Activated CD8-positive, alpha-beta memory T cell treated with anti-CD3 and anti-CD28 coated beads, Interleukin-2, amount 10 ng/mL, durations not matched to agents 7 days and 5 days (primary cell): ENCODE data around the gene OPHN1. TPM values are rescaled to one million over a fixed set of nuclear protein-coding genes. Genes with fewer than 3 reads are reported as not detected.
"Not testable (repeated sequence)": the region's sequence is repeated elsewhere in the genome, so short reads cannot be mapped to it uniquely, and the experiment has no call there.

Experiments
- ATAC-seq: fragments of 150-1000 bp; cut with Tn5 transposase; one replicate; pipeline ENCODE4 v1.10.0; 2021; ENCODE audit warnings: moderate library complexity
- CTCF ChIA-PET: fragments of 350-600 bp; sonication (Branson Sonifier 250); formaldehyde crosslinking; loops from one replicate; lab custom pipeline; 2021; ENCODE audit warnings: antibody characterized with exemption; lab: Charles Lee
- DNase-seq: peaks from one replicate; pipeline ENCODE4 v3.0.0-alpha.2; 2020
- H3K27ac Mint-ChIP-seq: one replicate; pipeline ENCODE4 v1.8.0; 2021; ENCODE audit warnings: mild to moderate bottlenecking, mixed read lengths
- H3K27me3 Mint-ChIP-seq: one replicate; pipeline ENCODE4 v1.8.0; 2021; ENCODE audit warnings: mixed read lengths
- H3K36me3 Mint-ChIP-seq: one replicate; pipeline ENCODE4 v1.8.0; 2021; ENCODE audit warnings: mild to moderate bottlenecking, mixed read lengths
- H3K4me1 Mint-ChIP-seq: one replicate; pipeline ENCODE4 v1.8.0; 2021; ENCODE audit warnings: mixed read lengths
- H3K4me3 Mint-ChIP-seq: one replicate; pipeline ENCODE4 v1.8.0; 2021; ENCODE audit warnings: mild to moderate bottlenecking, moderate library complexity, mixed read lengths
- H3K9me3 Mint-ChIP-seq: one replicate; pipeline ENCODE4 v1.8.0; 2022; ENCODE audit warnings: low read depth, mixed read lengths
- total RNA-seq, 2 experiments: library from RNA; stranded (reverse); gene quantifications; one replicate each; pipeline ENCODE4 v1.2.3, GENCODE V29; 2021

OPHN1 gene
- total RNA-seq, 2 experiments from 2014 or later: 0.09 to 0.15 TPM

- Mint-ChIP-seq H3K27me3 (peaks cover 4% of the 10 kb centered on the region), H3K4me1 (no peaks in the 10 kb centered on the region), H3K9me3 (no peaks in the 10 kb centered on the region), H3K27ac (no peak overlapping the region), H3K36me3 (no peaks in the 10 kb centered on the region), H3K4me3 (no peak overlapping the region)
- no peak for ATAC-seq
- CTCF ChIA-PET: no interaction called here
- no peak for DNase-seq
Observed at GRCh38 chrX:68416592-68416991, 16.7 kb downstream of the OPHN1 start.

GRCh38 chrX:68415316-68415715 lies 18.0 kb downstream of the OPHN1 start:
- H3K27ac Mint-ChIP-seq: no peak overlapping the region
- no peaks in the 10 kb centered on the region for H3K4me1 Mint-ChIP-seq
- H3K27me3 Mint-ChIP-seq: no peaks in the 10 kb centered on the region
- H3K4me3 Mint-ChIP-seq: no peak overlapping the region
- DNase-seq (no peak), ATAC-seq (no peak)
- no peaks in the 10 kb centered on the region for H3K9me3 Mint-ChIP-seq
- H3K36me3 Mint-ChIP-seq: no peaks in the 10 kb centered on the region
- CTCF ChIA-PET: no interaction called here

- ATAC-seq (no peak), DNase-seq (no peak)
- no peak overlapping the region for H3K27ac Mint-ChIP-seq
- H3K9me3 Mint-ChIP-seq: no peaks in the 10 kb centered on the region
- CTCF ChIA-PET: no interaction called here
- H3K4me1 Mint-ChIP-seq: no peaks in the 10 kb centered on the region
- no peaks in the 10 kb centered on the region for H3K27me3 Mint-ChIP-seq
- no peaks in the 10 kb centered on the region for H3K36me3 Mint-ChIP-seq
- H3K4me3 Mint-ChIP-seq: no peak overlapping the region
Observed at GRCh38 chrX:68413254-68413653, 20.0 kb downstream of the OPHN1 start.

GRCh38 chrX:68411729-68412128 lies 21.6 kb downstream of the OPHN1 start:
- no peaks in the 10 kb centered on the region for H3K27me3 Mint-ChIP-seq
- ATAC-seq: no peak
- H3K4me3 Mint-ChIP-seq: no peak overlapping the region
- H3K9me3 Mint-ChIP-seq: no peaks in the 10 kb centered on the region
- DNase-seq: no peak
- no peak overlapping the region for H3K27ac Mint-ChIP-seq
- no peaks in the 10 kb centered on the region for H3K36me3 Mint-ChIP-seq
- H3K4me1 Mint-ChIP-seq: no peaks in the 10 kb centered on the region
- CTCF ChIA-PET: no interaction called here

- no peak overlapping the region for H3K27ac Mint-ChIP-seq
- ATAC-seq (no peak), DNase-seq (no peak)
- no peaks in the 10 kb centered on the region for H3K27me3 Mint-ChIP-seq
- H3K4me1 Mint-ChIP-seq: no peaks in the 10 kb centered on the region
- no peak overlapping the region for H3K4me3 Mint-ChIP-seq
- CTCF ChIA-PET: no interaction called here
- H3K9me3 Mint-ChIP-seq: no peaks in the 10 kb centered on the region
- no peaks in the 10 kb centered on the region for H3K36me3 Mint-ChIP-seq
Observed at GRCh38 chrX:68409194-68409593, 24.1 kb downstream of the OPHN1 start.

DNA sequence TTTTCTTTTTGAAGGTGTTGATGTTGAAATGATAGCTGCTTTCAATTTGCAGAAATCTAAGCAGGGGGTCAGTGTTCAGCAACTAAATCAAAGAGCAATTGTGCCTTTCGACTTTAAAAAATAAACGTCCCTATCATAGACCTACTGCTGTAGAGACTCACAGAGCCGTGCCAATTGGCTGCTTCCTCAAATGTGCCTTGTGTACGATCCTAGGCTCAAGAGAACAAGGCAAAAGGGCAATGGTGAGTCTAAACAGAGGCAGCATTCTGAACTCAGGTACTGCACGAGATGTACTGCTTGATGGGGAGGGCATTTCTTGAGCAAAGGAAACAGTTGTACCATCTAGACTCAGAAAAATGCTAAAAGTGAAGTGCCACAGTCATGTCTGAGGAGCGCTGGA lies 29.8 kb downstream of the OPHN1 start:
- Mint-ChIP-seq H3K27me3 (no peaks in the 10 kb centered on the region), H3K36me3 (no peaks in the 10 kb centered on the region), H3K4me1 (no peaks in the 10 kb centered on the region), H3K27ac (no peak overlapping the region), H3K9me3 (no peaks in the 10 kb centered on the region), H3K4me3 (no peak overlapping the region)
- CTCF ChIA-PET: no interaction called here
- no peak for DNase-seq
- no peak for ATAC-seq

- H3K27me3 Mint-ChIP-seq: no peaks in the 10 kb centered on the region
- no peaks in the 10 kb centered on the region for H3K9me3 Mint-ChIP-seq
- H3K4me1 Mint-ChIP-seq: no peaks in the 10 kb centered on the region
- no peak overlapping the region for H3K27ac Mint-ChIP-seq
- H3K4me3 Mint-ChIP-seq: no peak overlapping the region
- ATAC-seq (no peak), DNase-seq (no peak)
- H3K36me3 Mint-ChIP-seq: no peaks in the 10 kb centered on the region
- CTCF ChIA-PET: no interaction called here
Observed at GRCh38 chrX:68403038-68403437, 30.3 kb downstream of the OPHN1 start.

- H3K27ac Mint-ChIP-seq: no peak overlapping the region
- H3K4me3 Mint-ChIP-seq: no peak overlapping the region
- CTCF ChIA-PET: no interaction called here
- DNase-seq: no peak
- no peaks in the 10 kb centered on the region for H3K9me3 Mint-ChIP-seq
- no peaks in the 10 kb centered on the region for H3K36me3 Mint-ChIP-seq
- H3K27me3 Mint-ChIP-seq: no peaks in the 10 kb centered on the region
- no peak for ATAC-seq
- no peaks in the 10 kb centered on the region for H3K4me1 Mint-ChIP-seq
Observed at GRCh38 chrX:68402094-68402493, 31.2 kb downstream of the OPHN1 start.

DNA sequence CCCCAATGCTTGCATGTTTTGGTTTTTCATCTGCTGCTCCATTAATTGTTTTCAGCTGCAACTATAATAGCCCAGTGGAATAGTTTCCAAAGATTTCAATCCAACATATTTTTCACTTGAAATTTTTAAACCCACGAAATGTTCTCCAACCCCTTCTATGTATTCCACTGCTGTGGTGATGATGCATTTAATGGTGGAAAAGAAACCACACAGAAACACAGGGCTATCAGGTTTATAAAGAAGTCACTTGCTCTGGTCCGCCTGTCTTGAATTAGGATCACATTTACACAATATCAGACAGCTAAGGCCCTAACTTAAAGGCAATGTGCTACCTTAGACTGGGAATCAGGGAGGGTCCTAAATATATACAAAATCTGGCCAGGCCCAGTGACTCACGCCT lies 35.0 kb downstream of the OPHN1 start:
- Mint-ChIP-seq H3K9me3 (no peaks in the 10 kb centered on the region), H3K27me3 (no peaks in the 10 kb centered on the region), H3K4me3 (no peak overlapping the region), H3K27ac (no peak overlapping the region), H3K36me3 (no peaks in the 10 kb centered on the region), H3K4me1 (no peaks in the 10 kb centered on the region)
- no peak for DNase-seq
- ATAC-seq: no peak
- CTCF ChIA-PET: no interaction called here

GRCh38 chrX:68396953-68397352 lies 36.3 kb downstream of the OPHN1 start:
- H3K27ac Mint-ChIP-seq: no peak overlapping the region
- no peaks in the 10 kb centered on the region for H3K27me3 Mint-ChIP-seq
- H3K36me3 Mint-ChIP-seq: no peaks in the 10 kb centered on the region
- ATAC-seq (no peak), DNase-seq (no peak)
- H3K4me1 Mint-ChIP-seq: no peaks in the 10 kb centered on the region
- no peaks in the 10 kb centered on the region for H3K9me3 Mint-ChIP-seq
- H3K4me3 Mint-ChIP-seq: no peak overlapping the region
- CTCF ChIA-PET: no interaction called here

DNA sequence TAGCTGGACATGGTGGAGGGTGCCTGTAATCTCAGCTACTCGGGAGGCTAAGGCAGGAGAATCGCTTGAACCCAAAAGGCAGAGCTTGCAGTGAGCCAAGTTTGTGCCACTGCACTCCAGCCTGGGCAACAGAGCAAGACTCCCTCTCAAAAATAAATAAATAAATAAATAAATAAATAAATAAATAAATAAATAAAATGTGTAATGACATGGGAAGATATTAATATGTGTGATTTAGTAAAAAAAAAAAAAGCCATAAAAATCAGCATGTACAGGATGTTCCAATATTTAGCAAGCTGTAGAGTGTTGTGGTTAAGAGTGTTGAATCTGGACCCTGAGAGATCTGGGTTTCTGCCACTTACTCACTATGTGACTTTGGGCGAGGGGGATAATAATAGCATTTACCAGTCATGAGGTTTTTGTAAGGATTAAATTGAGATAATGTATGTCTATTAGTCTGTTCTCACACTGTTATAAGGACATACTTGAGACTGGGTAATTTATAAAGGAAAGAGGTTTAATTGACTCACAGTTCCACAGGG lies 43.8 kb downstream of the OPHN1 start:
- H3K4me1 Mint-ChIP-seq, DNase-seq, H3K27ac Mint-ChIP-seq, H3K27me3 Mint-ChIP-seq, H3K36me3 Mint-ChIP-seq, ATAC-seq, H3K9me3 Mint-ChIP-seq, CTCF ChIA-PET, H3K4me3 Mint-ChIP-seq: not testable (repeated sequence)

DNA sequence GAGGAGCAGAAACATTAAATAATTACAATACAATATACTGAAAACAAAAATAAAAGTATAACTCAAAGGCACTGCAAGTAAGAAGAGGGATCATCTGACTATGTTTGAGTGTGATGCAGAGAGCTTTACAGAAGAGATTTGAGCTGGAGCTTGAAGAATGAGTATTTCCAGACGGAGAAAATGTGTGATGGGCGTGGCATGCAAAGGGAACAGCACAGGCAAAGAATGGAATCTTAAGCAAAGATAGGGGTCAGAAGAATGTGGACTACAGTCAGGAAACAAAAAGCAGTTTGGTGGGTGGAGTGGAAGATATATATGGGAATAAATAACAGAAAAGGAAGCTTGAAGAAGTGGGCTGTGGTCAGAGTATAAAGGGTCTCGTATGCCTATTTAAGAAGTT lies 45.5 kb downstream of the OPHN1 start:
- ATAC-seq (no peak), DNase-seq (no peak)
- Mint-ChIP-seq H3K36me3 (no peaks in the 10 kb centered on the region), H3K27me3 (no peaks in the 10 kb centered on the region), H3K4me3 (no peak overlapping the region), H3K27ac (no peak overlapping the region), H3K4me1 (no peaks in the 10 kb centered on the region), H3K9me3 (no peaks in the 10 kb centered on the region)
- CTCF ChIA-PET: no interaction called here

DNA sequence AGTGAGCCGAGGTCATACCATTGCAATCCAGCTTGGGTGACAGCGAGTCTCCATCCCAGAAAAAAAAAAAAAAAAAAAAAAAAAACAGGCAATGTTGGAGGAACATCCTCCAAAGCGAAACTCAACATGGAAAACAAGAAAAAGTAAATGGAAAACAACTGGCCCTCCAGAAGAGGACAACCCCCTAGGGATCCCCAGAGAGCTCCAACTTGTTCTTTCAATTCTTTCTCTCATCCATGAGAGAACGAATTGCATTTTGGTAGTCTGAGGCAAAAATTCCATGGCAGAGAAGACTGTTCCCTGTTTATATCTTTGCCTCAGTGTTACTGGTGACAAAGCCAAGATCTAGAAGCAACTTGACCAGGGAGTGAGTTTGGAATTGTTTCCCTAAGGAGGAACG lies 49.8 kb downstream of the OPHN1 start:
- no peak overlapping the region for H3K4me3 Mint-ChIP-seq
- no peaks in the 10 kb centered on the region for H3K27me3 Mint-ChIP-seq
- no peaks in the 10 kb centered on the region for H3K9me3 Mint-ChIP-seq
- no peaks in the 10 kb centered on the region for H3K4me1 Mint-ChIP-seq
- no peak overlapping the region for H3K27ac Mint-ChIP-seq
- DNase-seq (no peak), ATAC-seq (no peak)
- H3K36me3 Mint-ChIP-seq: no peaks in the 10 kb centered on the region
- CTCF ChIA-PET: no interaction called here

- CTCF ChIA-PET, H3K27me3 Mint-ChIP-seq, H3K4me3 Mint-ChIP-seq, H3K9me3 Mint-ChIP-seq, ATAC-seq, DNase-seq, H3K4me1 Mint-ChIP-seq, H3K36me3 Mint-ChIP-seq, H3K27ac Mint-ChIP-seq: not testable (repeated sequence)
Observed at GRCh38 chrX:68377579-68377978, 55.7 kb downstream of the OPHN1 start.

GRCh38 chrX:68376373-68376772 lies 56.9 kb downstream of the OPHN1 start:
- Mint-ChIP-seq H3K9me3 (no peaks in the 10 kb centered on the region), H3K27ac (no peak overlapping the region), H3K27me3 (peaks cover 3% of the 10 kb centered on the region), H3K4me1 (no peaks in the 10 kb centered on the region), H3K36me3 (no peaks in the 10 kb centered on the region), H3K4me3 (no peak overlapping the region)
- CTCF ChIA-PET: no interaction called here
- DNase-seq (no peak), ATAC-seq (no peak)
